Hepatocyte (in vitro differentiated cells): ENCODE results near the gene ARHGAP1. TPM values are rescaled to one million over a fixed set of nuclear protein-coding genes. Genes with fewer than 3 reads are reported as not detected.
A peak's percentile ranks its signal among the peaks of the same experiment; 100 is the strongest.

ENCODE experiments used
- DNase-seq: peaks from one replicate; pipeline ENCODE4 v3.0.0-alpha.2; 2016; ENCODE audit warnings: low spot score
- H2AFZ ChIP-seq: fragments of 200-600 bp; sonication (generic); 2 replicates; pipeline ENCODE4 v1.6.0; 2016; ENCODE audit warnings: antibody characterized with exemption, mild to moderate bottlenecking
- H3K27ac ChIP-seq: fragments of 200-600 bp; sonication (generic); 2 replicates; pipeline ENCODE4 v1.5.1; 2016; ENCODE audit warnings: mild to moderate bottlenecking
- H3K27me3 ChIP-seq: fragments of 200-600 bp; sonication (generic); 2 replicates; pipeline ENCODE4 v1.6.1; 2016
- H3K36me3 ChIP-seq: fragments of 200-600 bp; sonication (generic); replicated peaks from 2 replicates; pipeline ENCODE4 v1.5.1; 2016; ENCODE audit warnings: low read depth; ENCODE audit not compliant: insufficient read depth
- H3K4me1 ChIP-seq: fragments of 200-600 bp; sonication (generic); 2 replicates; pipeline ENCODE4 v1.5.1; 2016; ENCODE audit warnings: mild to moderate bottlenecking, moderate library complexity; ENCODE audit not compliant: insufficient read depth
- H3K4me2 ChIP-seq: fragments of 200-600 bp; sonication (generic); 2 replicates; pipeline ENCODE4 v1.6.0; 2016
- H3K4me3 ChIP-seq: fragments of 200-600 bp; sonication (generic); 2 replicates; pipeline ENCODE4 v1.5.1; 2016; ENCODE audit warnings: mild to moderate bottlenecking
- H3K79me2 ChIP-seq: fragments of 200-600 bp; sonication (generic); 2 replicates; pipeline ENCODE4 v1.6.0; 2017; ENCODE audit warnings: mild to moderate bottlenecking
- H3K9me2 ChIP-seq: fragments of 200-600 bp; sonication (generic); replicated peaks from 2 replicates; pipeline ENCODE4 v1.6.0; 2017; ENCODE audit warnings: mild to moderate bottlenecking; ENCODE audit not compliant: insufficient read depth
- H3K9me3 ChIP-seq: fragments of 200-600 bp; sonication (generic); 2 replicates; pipeline ENCODE4 v1.5.1; 2016; ENCODE audit warnings: low read depth, mild to moderate bottlenecking
- H4K20me1 ChIP-seq: fragments of 200-600 bp; sonication (generic); 2 replicates; pipeline ENCODE4 v1.6.0; 2016; ENCODE audit warnings: mild to moderate bottlenecking; ENCODE audit not compliant: insufficient read depth, poor library complexity, severe bottlenecking
- CTCF ChIP-seq: fragments of 200-600 bp; sonication (generic); IDR thresholded peaks from 2 replicates; pipeline ENCODE4 v1.5.1; 2016; ENCODE audit warnings: antibody characterized with exemption, mild to moderate bottlenecking; ENCODE audit not compliant: poor library complexity
- EZH2 ChIP-seq: fragments of 200-600 bp; sonication (generic); IDR thresholded peaks from 2 replicates; pipeline ENCODE4 v1.6.1; 2016; ENCODE audit warnings: antibody characterized with exemption, mild to moderate bottlenecking, borderline replicate concordance
- EZH2phosphoT487 ChIP-seq: fragments of 200-600 bp; sonication (generic); IDR thresholded peaks from one replicate; pipeline ENCODE4 v1.6.1; 2018; ENCODE audit warnings: antibody characterized with exemption, mild to moderate bottlenecking, low read depth, moderate library complexity; ENCODE audit not compliant: unreplicated experiment, severe bottlenecking
- WGBS: methylation state at CpG from one replicate; pipeline ENCODE4 v1.1.6; 2016; ENCODE audit warnings: low lambda C conversion rate; ENCODE audit errors: missing lambda C conversion rate; 5-methylcytosine and 5-hydroxymethylcytosine counted together
- polyA plus RNA-seq: library from polyadenylated mRNA; unstranded; fragments of >200 nt; fragmentation: Nextera tagmentation; extraction: Ambion mirVana; gene quantifications from 2 replicates; pipeline ENCODE4 v1.2.1, GENCODE V29; 2016
- total RNA-seq: library from RNA; depleted of rRNA; stranded (reverse); fragments of >200 nt; gene quantifications from 2 replicates; pipeline ENCODE4 v1.2.3, GENCODE V29; 2014

The ARHGAP1 gene
- total and polyA plus RNA-seq, 2 experiments from 2014 or later, result 23.4 to 62.8 TPM

- 96% methylated on average over 8 of the region's 8 CpGs for WGBS
- no peak for TF ChIP-seq CTCF
- no peaks in the 10 kb centered on the region for H3K36me3 ChIP-seq
- H3K27me3 ChIP-seq, result no peaks in the 10 kb centered on the region
- H3K27ac ChIP-seq, result no peak overlapping the region
- no peaks in the 10 kb centered on the region for H3K9me3 ChIP-seq
- H3K4me1 ChIP-seq, result peaks cover 8% of the 10 kb centered on the region
- DNase-seq, result no peak
- H3K4me3 ChIP-seq, result no peak overlapping the region
- H3K79me2 ChIP-seq, result peaks cover 33% of the 10 kb centered on the region
- H4K20me1 ChIP-seq, result no peaks in the 10 kb centered on the region
- H3K9me2 ChIP-seq, result no peaks in the 10 kb centered on the region
- no peak overlapping the region for H2AFZ ChIP-seq
- no peak overlapping the region for H3K4me2 ChIP-seq
Observed at GRCh38 chr11:46642627-46643335, 57.6 kb downstream of the ARHGAP1 start.

- Histone ChIP-seq H3K36me3 (no peaks in the 10 kb centered on the region), H3K4me3 (no peak overlapping the region), H3K4me2 (no peak overlapping the region), H3K27ac (no peak overlapping the region), H3K79me2 (peaks cover 42% of the 10 kb centered on the region), H3K27me3 (no peaks in the 10 kb centered on the region), H2AFZ (no peak overlapping the region), H3K4me1 (peaks cover 8% of the 10 kb centered on the region), H3K9me3 (no peaks in the 10 kb centered on the region), H3K9me2 (no peaks in the 10 kb centered on the region), H4K20me1 (no peaks in the 10 kb centered on the region)
- WGBS, result 95% methylated on average over 3 of the region's 3 CpGs
- DNase-seq, result no peak
- TF ChIP-seq CTCF (no peak), EZH2phosphoT487 (no peak), EZH2 (no peak)
Observed at GRCh38 chr11:46641639-46642038, 58.8 kb downstream of the ARHGAP1 start.

- Histone ChIP-seq H2AFZ (no peak overlapping the region), H3K9me2 (no peaks in the 10 kb centered on the region), H3K4me3 (no peak overlapping the region), H3K79me2 (peaks cover 43% of the 10 kb centered on the region), H3K4me1 (peaks cover 8% of the 10 kb centered on the region), H4K20me1 (no peaks in the 10 kb centered on the region), H3K9me3 (no peaks in the 10 kb centered on the region), H3K27me3 (no peaks in the 10 kb centered on the region), H3K27ac (peak overlapping the region; percentile 84), H3K4me2 (peak overlapping the region; percentile 46), H3K36me3 (no peaks in the 10 kb centered on the region)
- peak; percentile 23 for DNase-seq
- WGBS, result 92% methylated on average over 6 of the region's 6 CpGs
- no peak for TF ChIP-seq CTCF
- TF ChIP-seq EZH2, result no peak
- TF ChIP-seq EZH2phosphoT487, result no peak
Observed at GRCh38 chr11:46640036-46640788, 60.2 kb downstream of the ARHGAP1 start.
